Endometrial microvascular endothelial cells (primary cell): ENCODE measurements around the gene NXPE3. TPM values are rescaled to one million over a fixed set of nuclear protein-coding genes. Genes with fewer than 3 reads are reported as not detected.
"Not testable (repeated sequence)": the region's sequence is repeated elsewhere in the genome, so short reads cannot be mapped to it uniquely, and the experiment has no call there.

Experiments
- in situ Hi-C: cut with HindIII; loops from 2 replicates; pipeline ENCODE4 v1.10.0; 2017; ENCODE audit warnings: low sequenced_read_pairs, low pct_unique_long_range_greater_than_20kb; ENCODE audit errors: inconsistent ontology term
- total RNA-seq: library from RNA; depleted of rRNA; stranded (reverse); fragments of >200 nt; gene quantifications from one replicate; pipeline ENCODE4 v1.2.3, GENCODE V29; 2015; ENCODE audit errors: inconsistent ontology term

Gene NXPE3
- total RNA-seq, result 10.1 TPM

DNA sequence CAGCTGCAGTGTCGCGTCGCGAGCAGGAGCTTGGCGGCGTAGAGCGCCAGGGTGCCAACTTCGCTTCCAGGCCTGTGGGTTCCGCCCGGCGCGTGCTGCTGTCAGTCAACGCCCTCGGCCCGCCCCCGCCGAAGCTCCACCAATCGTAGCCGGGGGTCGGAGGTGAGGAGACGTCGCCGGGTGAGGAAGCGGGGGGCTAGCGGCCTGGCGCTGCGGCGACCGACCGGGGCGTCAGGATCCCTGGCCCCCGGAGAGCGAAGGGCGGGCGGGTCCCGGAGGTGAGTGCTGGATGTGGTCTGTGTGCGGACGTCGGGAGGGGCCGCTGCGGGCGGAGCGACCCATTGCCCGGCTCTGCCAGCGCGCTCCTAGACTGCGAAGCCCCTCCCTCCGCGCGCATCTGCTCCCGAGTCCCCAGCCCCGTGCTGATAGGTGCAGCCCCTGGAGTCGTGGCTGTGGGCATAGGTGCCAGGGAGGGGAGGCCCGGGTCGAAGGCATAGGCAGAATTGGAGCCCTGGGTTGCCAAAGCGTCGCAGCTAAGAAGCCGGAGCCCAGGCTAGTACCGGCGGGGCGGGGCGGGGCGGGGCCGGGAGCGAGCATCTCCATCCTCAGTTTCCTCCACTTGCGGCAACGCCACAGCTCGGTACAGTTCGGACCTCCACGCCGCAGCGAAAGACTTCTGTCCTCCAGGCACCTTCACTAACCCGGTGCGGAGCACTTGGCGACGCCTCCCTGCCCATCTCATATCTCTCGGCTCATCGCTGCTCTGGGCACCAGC, at the start of gene NXPE3:
Gene NXPE3 (plus strand): TSS at position 165 of the 775 bp plus-strand sequence. CDS start 6,386 bp downstream, outside the sequence.
- in situ Hi-C loops, result no loop called here

- in situ Hi-C loops, result no loop called here
These were observed 49.4 kb upstream of the NXPE3 start for GRCh38 chr3:101729586-101729985.

- in situ Hi-C loops, result no loop called here
These were observed 48.2 kb upstream of the NXPE3 start for GRCh38 chr3:101730839-101731238.

GRCh38 chr3:101732240-101732641, 46.8 kb upstream of the NXPE3 start:
- in situ Hi-C loops, result no loop called here

GRCh38 chr3:101735833-101736232, 43.2 kb upstream of the NXPE3 start:
- in situ Hi-C loops, result no loop called here

- in situ Hi-C loops, result not testable (repeated sequence)
These were observed 37.1 kb upstream of the NXPE3 start for GRCh38 chr3:101741914-101742313.

GRCh38 chr3:101744811-101745210, 34.2 kb upstream of the NXPE3 start:
- in situ Hi-C loops, result no loop called here

DNA sequence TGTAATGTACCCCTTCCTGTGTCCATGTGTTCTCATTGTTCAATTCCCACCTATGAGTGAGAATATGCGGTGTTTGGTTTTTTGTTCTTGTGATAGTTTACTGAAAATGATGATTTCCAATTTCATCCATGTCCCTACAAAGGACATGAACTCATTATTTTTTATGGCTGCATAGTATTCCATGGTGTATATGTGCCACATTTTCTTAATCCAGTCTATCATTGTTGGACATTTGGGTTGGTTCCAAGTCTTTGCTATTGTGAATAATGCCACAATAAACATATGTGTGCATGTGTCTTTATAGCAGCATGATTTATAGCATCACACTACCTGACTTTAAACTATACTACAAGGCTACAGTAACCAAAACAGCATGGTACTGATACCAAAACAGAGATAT, 33.1 kb upstream of the NXPE3 start:
- in situ Hi-C loops, result not testable (repeated sequence)

- in situ Hi-C loops, result not testable (repeated sequence)
These were observed 25.5 kb upstream of the NXPE3 start for GRCh38 chr3:101753386-101754113.

DNA sequence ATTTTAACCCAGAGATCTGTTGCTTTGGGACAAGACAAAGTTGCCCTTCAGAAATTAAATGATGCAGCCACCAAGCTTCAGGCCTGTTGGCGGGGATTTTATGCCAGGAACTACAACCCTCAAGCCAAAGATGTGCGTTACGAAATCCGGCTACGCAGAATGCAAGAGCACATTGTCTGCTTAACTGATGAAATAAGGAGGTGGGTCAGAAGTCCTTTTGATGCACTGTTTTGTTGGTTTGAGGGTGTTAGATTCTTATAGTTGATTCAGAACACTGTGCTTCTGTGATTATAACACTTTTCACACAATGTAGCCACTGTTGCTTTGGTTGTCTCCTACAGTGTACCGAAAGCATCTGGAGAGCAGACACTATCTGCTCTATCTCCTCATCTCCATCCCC, 20.8 kb upstream of the NXPE3 start:
- in situ Hi-C loops, result no loop called here

DNA sequence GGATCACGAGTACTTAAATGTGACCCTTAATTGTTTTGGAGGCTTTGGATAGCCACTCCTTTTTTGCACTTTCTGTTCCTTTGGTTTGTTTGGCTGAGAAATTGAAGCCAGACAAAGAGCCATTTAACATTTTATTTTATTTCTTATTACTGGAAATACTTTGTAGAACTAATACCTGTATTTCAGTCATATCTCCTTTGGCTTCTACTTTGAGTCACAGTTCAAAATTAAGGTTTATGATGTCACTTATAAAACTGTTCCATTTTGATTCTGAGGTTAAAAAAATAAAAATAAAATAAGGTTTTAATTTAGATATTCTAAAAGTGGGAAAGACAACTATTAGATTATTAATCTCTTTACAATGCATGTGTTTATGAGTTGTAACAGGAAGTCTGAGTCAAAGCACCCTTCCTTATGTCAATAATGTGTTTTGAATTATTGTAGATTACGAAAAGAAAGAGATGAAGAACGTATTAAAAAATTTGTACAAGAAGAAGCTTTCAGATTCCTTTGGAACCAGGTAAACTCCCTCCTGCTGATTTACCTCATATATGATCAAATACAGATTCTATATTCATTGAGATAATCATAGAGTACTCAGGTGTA, 16.9 kb upstream of the NXPE3 start:
- in situ Hi-C loops, result no loop called here

DNA sequence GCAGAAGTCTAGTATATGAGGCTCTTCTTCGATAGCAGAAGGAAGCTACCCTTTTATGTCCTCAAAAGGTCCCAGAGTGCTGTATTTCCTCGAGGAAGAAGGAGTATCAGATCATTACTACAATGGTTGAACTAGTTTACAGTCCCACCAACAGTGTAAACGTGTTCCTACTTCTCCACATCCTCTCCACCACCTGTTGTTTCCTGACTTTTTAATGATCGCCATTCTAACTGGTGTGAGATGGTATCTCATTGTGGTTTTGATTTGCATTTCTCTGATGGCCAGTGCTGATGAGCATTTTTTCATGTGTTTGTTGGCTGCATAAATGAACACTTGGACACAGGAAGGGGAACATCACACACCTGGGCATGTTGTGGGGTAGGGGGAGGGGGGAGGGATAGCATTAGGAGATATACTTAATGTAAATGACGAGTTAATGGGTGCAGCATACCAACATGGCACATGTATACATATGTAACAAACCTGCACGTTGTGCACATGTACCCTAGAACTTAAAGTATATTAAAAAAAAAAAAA, 1.2 kb upstream of the NXPE3 start:
- in situ Hi-C loops, result not testable (repeated sequence)

DNA sequence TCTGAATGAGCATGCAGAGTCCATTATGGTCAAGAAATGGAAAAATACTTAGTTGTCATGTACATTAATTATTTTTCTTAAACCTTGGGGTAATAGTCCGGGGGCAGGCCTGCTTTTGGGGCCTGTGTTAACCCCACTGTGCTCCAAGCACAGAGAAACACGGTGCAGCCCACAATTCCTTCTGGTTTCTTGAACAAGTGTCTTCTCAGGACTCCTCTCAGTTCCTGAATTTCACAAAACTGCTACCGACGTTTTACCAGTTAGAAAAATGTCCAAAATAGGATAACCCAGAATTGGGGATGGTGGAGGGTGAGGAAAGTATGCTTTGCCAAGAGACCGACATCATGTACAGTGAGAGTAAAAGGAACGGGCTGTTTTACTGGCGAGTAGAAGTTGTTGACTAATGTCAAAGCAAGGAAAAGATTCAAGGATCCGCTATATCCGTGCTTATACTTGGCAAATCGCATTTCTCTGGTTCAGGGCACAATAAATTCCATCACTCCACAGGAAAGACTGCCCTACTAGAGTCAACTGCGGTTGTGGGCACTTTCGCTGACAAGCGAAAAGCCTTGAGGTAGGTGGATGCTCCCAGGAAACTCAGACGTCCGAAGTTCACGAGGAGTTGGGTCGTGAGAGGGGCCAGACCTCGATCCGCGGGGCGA, 495 bp upstream of the NXPE3 start:
- in situ Hi-C loops, result no loop called here

GRCh38 chr3:101779822-101780381, 891 bp downstream of the NXPE3 start:
- in situ Hi-C loops, result no loop called here

- in situ Hi-C loops, result no loop called here
These were observed 1.6 kb downstream of the NXPE3 start for GRCh38 chr3:101780661-101781060.

DNA sequence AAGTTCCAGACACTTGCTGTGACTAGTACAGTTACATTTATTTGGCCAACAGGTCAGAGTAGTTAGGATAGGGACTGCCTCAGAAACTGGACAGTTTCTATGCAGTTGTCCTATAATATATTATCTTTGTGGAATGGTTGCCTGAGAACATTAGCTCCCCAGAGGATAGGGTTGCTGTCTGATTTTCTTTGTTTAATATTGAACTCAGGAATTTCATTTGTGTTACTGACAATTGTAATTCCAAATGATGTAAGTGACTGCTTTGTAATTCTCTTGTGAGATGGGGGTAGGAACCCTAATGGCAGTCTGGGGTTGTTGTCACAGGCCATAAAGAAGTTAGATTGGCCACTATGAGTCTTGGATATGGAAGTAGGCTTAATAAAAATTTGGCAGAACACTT, 2.2 kb downstream of the NXPE3 start:
- in situ Hi-C loops, result no loop called here

DNA sequence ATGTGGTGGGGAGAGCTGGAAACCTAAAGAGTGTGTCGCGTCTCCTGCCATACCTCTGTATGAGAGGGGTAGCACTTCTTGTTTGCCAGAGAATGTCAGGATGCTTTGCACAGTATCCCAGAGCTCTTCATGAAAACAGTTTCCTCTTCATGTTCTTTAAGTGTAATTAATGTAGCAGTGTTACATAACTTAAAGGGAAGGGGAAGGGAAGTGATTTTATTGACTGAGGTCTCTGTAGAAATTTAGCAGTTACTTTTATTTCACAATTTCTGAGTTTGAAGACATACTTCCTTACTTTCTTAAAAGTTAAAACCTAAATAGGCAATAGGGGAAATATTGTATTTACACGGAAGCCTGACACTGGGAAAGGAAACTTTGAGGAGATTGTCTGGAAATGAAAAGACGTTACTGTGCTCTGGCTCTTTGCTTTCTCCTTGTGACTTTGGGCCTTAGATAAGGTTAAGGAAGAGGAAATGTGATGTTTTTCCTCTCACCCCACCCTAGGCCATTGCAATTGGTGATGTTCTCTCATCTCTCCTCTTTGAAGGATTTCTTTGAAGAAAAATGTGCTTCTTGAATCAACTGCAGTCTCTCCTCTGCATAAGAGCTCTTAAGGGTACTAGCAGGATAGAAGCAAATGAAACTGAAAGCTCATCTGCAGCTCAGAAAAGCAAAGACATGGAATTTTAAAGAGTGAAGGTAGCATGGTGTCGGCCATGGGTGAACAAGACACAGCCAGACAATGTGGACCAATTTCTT, 6.0 kb downstream of the NXPE3 start:
- in situ Hi-C loops, result no loop called here

- in situ Hi-C loops, result no loop called here
These were observed 12.8 kb downstream of the NXPE3 start for GRCh38 chr3:101791778-101792177.
